ENCODE measurements around the gene IGFBPL1. TPM values are rescaled to one million over a fixed set of nuclear protein-coding genes. Genes with fewer than 3 reads are reported as not detected.

IGFBPL1 gene
- total and polyA plus RNA-seq, 2 of the 8 experiments (the other 6 are each of a cell fraction or from before 2014, with no cell fraction given): 31.3 to 33.8 TPM

GRCh38 chr9:38380872-38381534, 43.3 kb downstream of the IGFBPL1 start (continued):
- TF ChIP-seq SRF (IDR thresholded peaks at IDR 0.05; ENCODE audit: low read depth, low read length): no peak
- no peak for TF ChIP-seq TAF1 (IDR thresholded peaks at IDR 0.05; ENCODE audit: low read depth, low read length)
- no peak for TF ChIP-seq TBP (IDR thresholded peaks at IDR 0.05; ENCODE audit: low read depth, low read length)
- TF ChIP-seq CHD1 (IDR thresholded peaks at IDR 0.05; ENCODE audit: low read depth, low read length): no peak
- no peak for TF ChIP-seq POU5F1 (IDR thresholded peaks at IDR 0.05; ENCODE audit: low read depth, low read length)
- no peak for TF ChIP-seq CBX5 (IDR thresholded peaks at IDR 0.05; ENCODE audit: low read depth, low read length)
- TF ChIP-seq SIN3A (conservative IDR thresholded peaks at IDR 0.05 in 1 of 2, IDR thresholded peaks at IDR 0.05 in 1 of 2; ENCODE audit: low read depth in 1 of 2, low read length in 2 of 2): peak; percentile 35 to 69; a peak in 1 of 4 replicates
- no peak for TF ChIP-seq KDM5A (IDR thresholded peaks at IDR 0.05; ENCODE audit: low read length)
- TF ChIP-seq FOSL1 (IDR thresholded peaks at IDR 0.05; ENCODE audit: insufficient read depth, low read depth, low read length): no peak
- no peak for TF ChIP-seq TAF7 (optimal IDR thresholded peaks at IDR 0.05; ENCODE audit: borderline replicate concordance, low read depth, low read length)
- TF ChIP-seq SP1 (IDR thresholded peaks at IDR 0.05; ENCODE audit: low read depth, low read length): 0 out of 2 replicates have a peak, but pooled peaks have one; percentile 53
- TF ChIP-seq POLR2A (IDR thresholded peaks at IDR 0.05; ENCODE audit: control extremely low read depth in 1 of 2, low read depth in 2 of 2, low read length in 2 of 2): no peak
- no peak for TF ChIP-seq EGR1 (IDR thresholded peaks at IDR 0.05; ENCODE audit: borderline replicate concordance, low read depth, low read length)
- TF ChIP-seq PHF8 (conservative IDR thresholded peaks at IDR 0.05; ENCODE audit: low read depth, low read length): no peak
- TF ChIP-seq BCL11A (IDR thresholded peaks at IDR 0.05; ENCODE audit: low read depth in 2 of 2, low read length in 2 of 2): no peak
- no peak for TF ChIP-seq CREB1 (IDR thresholded peaks at IDR 0.05)
- TF ChIP-seq GABPA (IDR thresholded peaks at IDR 0.05; ENCODE audit: borderline replicate concordance, insufficient read depth, low read length): no peak
- TF ChIP-seq JUND (IDR thresholded peaks at IDR 0.05; ENCODE audit: low read length): no peak
- no peak for TF ChIP-seq CTCF (IDR thresholded peaks at IDR 0.05; ENCODE audit: control extremely low read depth in 1 of 3, insufficient read depth in 1 of 3, low read depth in 1 of 3, low read length in 3 of 3)
- TF ChIP-seq BACH1 (IDR thresholded peaks at IDR 0.05; ENCODE audit: low read length): no peak
- no peak for TF ChIP-seq NRF1 (IDR thresholded peaks at IDR 0.05; ENCODE audit: low read depth, low read length)
- TF ChIP-seq EZH2 (IDR thresholded peaks at IDR 0.05; ENCODE audit: low read depth, low read length, severe bottlenecking): no peak
- no peak for TF ChIP-seq SIRT6 (IDR thresholded peaks at IDR 0.05; ENCODE audit: low read length)

Measured in H1 (cell line).